IPS-18c (cell line): ENCODE results near the gene POC1B.
A peak's percentile ranks its signal among the peaks of the same experiment; 100 is the strongest.

ENCODE experiments used
- H3K4me3 ChIP-seq: 2 replicates; pipeline ENCODE4 v1.7.0; 2013; ENCODE audit warnings: low read depth, mild to moderate bottlenecking, low read length, moderate library complexity; ENCODE audit not compliant: insufficient read depth
- H3K9me3 ChIP-seq: one replicate; pipeline ENCODE4 v1.6.1; 2013; ENCODE audit warnings: mild to moderate bottlenecking, low read length, moderate library complexity; ENCODE audit not compliant: control insufficient read depth, insufficient read depth

Gene POC1B

DNA sequence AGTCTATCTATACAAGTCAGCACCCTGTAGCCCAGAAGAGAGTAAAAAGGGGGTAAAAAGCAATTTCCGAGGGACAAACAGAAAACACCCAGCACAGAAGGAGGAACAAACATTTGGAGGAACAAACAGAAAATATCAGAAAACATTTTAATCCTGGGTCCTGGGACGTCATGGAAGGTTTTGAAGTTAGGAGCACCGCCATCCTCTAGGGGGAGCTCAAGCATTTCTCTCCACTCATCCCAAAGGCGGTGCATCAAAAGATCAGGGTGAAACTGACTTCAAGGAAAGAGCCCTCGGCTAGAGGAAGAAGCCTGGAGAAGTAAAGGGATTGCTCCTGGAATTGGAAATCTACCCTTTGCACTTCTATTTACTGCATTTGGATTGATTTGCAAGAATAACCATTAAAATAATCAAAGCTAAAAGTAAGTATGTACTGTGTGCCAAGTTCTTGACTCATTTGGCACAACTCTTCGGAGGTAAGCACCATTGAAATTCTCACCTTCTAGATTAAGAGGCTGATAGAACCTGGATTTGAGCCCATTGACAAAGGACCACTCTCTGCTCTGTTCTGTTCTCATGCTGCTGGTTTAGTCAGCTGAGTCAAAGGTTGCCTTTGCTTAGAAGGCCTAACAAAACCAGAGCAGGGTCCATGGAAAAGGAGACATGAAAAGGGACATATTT lies 17.2 kb upstream of the POC1B start:
- H3K9me3 ChIP-seq, result no peaks in the 10 kb centered on the region
- H3K4me3 ChIP-seq, result no peak overlapping the region

DNA sequence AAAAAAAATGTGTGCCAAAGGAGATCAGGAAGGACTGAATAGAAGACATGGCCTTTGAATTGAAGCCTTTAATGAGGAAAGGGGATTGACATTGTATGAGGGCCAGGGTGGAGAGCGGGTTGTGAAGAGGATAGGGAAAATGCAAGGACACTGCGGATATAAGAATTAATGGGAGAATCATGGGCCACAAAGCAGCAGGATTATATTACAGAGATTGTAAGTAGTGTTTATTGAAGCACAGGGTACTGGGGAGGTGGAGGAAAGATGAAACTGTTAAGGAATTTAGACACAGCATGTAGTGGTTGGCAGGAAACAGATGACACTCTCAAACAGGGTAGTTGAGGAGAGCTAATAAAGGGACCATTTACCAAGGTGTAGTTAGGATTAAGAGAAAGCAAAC lies 16.4 kb upstream of the POC1B start:
- no peaks in the 10 kb centered on the region for H3K9me3 ChIP-seq

DNA sequence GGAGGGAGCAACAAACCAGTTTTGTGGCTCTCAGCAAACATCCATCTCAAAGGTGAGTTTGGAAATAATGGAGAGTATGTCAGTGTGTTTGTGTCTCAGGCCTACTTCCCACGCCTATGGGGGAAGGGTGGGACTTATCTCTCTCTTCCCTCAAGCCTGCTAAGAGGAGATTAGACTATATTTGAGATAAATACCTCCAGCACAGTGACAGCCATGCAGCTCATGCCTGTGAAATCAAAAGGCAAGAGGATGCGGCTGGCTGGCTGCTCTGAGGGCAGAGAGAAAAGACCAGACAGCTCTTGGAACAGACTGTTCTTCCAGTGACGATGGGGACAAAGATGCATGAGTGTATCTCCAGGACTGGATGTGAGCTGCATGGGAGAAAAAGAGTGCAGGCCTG lies 14.7 kb upstream of the POC1B start:
- H3K9me3 ChIP-seq, result no peaks in the 10 kb centered on the region
- no peak overlapping the region for H3K4me3 ChIP-seq

More for the DNA sequence above, 16.4 kb upstream of the POC1B start:
- H3K4me3 ChIP-seq, result no peak overlapping the region

DNA sequence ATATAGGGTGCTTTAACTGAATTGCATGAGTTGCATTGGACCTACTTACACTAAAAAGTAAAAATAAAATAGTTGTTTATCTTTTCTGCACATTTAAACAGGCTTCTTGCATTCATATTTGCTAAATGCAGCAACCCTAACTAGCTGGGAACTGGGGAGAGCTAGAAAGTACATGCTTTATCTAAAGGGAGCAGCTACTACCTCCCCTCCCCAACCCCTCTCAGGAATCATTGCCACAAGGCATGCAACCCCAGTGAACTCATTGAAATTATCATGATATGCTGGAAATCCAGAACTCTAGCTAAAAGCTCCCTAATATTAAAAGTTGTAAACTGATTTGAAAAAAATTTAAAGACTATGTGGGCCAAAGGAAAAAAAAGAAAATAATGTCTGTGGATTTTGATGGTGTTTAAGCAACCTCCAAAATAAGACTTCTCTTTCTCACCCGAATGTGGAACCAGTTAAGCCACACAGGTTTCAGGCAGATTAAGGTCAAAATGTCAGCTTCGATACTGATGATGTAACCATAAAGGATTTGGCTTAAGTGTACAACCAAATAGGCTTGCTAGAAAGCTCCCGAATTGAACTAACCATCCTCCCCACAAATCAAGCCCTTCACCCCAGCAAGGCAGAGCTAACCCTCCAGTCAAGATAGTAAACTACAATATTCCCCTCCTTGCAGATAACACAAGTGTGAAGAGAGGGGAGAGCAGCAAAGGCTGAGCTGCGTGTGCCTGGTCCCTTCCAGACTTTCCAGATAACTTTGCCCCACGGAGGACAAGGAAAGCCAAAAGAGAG lies 13.8 kb upstream of the POC1B start:
- H3K4me3 ChIP-seq, result no peak overlapping the region
- no peaks in the 10 kb centered on the region for H3K9me3 ChIP-seq

DNA sequence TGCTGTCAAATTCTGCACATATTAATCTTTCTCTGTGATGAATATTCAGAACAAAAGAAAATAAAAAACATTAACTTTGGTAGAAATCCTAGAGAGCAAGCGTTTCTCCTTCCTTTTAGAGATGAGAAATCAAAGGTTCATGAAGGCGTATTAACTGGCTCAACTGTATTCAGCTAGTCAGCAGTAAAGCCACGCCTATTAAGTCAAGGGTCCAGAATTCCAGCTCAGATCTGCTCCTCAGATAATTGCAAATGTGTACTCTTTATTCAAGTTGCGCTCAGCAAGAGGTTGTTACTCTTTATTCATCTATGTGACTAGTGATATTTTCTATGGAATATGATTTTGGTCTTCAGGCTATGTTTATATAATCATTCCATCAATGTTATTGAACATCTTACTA lies 13.1 kb upstream of the POC1B start:
- H3K9me3 ChIP-seq, result no peaks in the 10 kb centered on the region
- no peak overlapping the region for H3K4me3 ChIP-seq

DNA sequence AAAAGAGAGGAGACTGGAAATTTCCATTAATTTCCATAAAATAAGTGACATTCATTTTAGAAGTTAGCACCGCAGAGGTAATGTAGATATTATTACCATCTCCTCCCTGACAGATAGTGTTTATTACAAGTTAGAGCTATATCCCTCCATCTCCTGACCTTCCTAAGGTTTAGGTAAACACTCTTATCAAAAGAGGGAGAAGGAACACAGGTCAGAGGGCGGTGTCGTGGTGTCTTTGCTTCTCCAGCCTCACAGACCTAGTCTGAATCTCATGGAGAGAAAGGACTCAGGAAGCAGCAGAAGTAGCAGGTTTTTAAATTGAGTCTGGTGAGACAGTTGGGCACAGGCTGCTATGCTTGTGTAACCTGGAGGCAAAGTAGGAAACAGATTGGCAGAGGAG lies 11.5 kb upstream of the POC1B start:
- Histone ChIP-seq H3K9me3 (no peaks in the 10 kb centered on the region), H3K4me3 (no peak overlapping the region)

DNA sequence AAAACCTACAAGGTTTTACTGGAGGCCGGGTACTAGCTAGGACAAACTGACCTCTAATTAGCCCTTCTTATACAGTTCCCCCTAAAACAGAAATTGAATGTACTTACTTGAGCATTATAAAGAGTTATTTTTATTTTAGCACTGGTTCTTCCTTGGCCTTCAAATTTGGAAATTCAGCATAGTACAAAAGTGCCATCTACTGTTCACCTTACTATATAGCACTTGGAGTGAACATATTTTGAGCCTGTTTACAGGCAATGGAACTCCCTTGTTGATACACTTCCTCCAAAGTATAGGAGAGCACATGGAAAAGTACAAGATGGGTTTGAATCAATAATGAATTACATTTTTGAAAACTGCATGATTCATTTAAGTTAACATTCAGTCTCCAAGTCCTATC lies 3.9 kb upstream of the POC1B start:
- Histone ChIP-seq H3K9me3 (no peaks in the 10 kb centered on the region), H3K4me3 (no peak overlapping the region)

DNA sequence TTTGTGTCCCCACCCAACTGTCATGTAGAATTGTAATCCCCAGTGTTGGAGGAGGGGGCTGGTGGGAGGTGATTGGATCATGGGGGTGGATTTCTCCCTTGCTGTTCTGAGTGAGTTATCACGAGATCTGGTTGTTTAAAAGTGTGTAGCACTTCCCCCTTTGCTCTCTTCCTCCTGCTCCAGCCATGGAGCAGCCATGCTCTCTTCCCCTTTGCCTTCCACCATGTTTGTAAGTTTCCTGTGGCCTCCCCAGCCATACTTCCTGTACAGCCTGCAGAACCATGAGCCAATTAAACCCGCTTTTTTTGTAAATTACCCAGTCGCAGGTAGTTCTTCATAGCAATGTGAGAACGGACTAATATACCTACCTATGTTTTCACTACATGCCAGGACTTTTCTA lies 2.6 kb upstream of the POC1B start:
- Histone ChIP-seq H3K9me3 (no peaks in the 10 kb centered on the region), H3K4me3 (no peak overlapping the region)

GRCh38 chr12:89525305-89525823 lies 483 bp downstream of the POC1B start:
- no peaks in the 10 kb centered on the region for H3K9me3 ChIP-seq
- peak overlapping the region; percentile 80 for H3K4me3 ChIP-seq

DNA sequence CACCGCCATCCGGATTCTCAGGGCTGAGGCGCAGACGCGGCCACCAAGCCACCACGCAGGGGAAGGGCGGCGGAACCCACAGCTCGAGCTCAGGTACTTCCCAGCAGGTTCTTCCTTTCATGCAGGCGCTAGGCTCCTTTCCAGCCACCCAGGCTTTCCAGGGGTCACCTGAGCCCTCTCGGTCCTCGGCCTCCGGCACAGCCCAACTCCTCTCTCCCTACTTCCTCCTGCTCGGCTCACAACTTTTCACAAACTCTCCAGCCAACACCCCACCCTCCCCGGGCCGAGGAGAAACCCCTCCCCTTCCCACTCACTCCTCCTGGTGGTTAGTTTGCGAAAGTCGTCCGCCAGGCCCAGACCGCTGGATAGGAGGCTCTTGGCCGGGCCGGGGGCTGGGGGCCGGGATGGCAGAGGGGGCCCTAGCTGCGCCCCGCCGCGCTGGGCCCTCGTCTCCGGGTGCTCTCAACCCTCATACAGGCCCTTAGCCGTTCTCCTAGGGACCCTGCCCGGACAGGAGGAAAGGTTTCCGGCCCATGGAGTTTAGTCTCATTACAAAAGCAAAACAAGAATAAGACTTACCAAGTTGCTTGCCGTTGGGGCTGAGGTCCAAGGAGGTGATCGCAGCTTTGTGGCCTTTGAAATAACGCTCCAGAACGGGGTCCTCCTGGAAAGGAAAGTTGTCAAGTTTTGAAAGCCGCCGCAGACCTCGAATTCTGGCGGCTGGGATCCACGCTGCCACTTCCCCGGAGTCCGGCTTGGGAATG lies 1.1 kb downstream of the POC1B start, which contains the start of gene GALNT4:
Gene GALNT4 (minus strand): TSS at position 256 of the 764 bp plus-strand sequence. CDS start 247 bp downstream, at position 9.
- Histone ChIP-seq H3K9me3 (no peaks in the 10 kb centered on the region), H3K4me3 (peak within 1 kb of the TSS; percentile 80)

GRCh38 chr12:89523843-89524540 lies 1.9 kb downstream of the POC1B start:
- no peaks in the 10 kb centered on the region for H3K9me3 ChIP-seq
- peak overlapping the region; percentile 80 for H3K4me3 ChIP-seq

- H3K4me3 ChIP-seq, result peak overlapping the region; percentile 1; the same call in 1 of the 2 replicates
These were observed 2.5 kb downstream of the POC1B start for GRCh38 chr12:89523393-89523792.

GRCh38 chr12:89521364-89522223 lies 4.3 kb downstream of the POC1B start:
- Histone ChIP-seq H3K4me3 (no peak overlapping the region), H3K9me3 (no peaks in the 10 kb centered on the region)

More at GRCh38 chr12:89523393-89523792, 2.5 kb downstream of the POC1B start:
- no peaks in the 10 kb centered on the region for H3K9me3 ChIP-seq

DNA sequence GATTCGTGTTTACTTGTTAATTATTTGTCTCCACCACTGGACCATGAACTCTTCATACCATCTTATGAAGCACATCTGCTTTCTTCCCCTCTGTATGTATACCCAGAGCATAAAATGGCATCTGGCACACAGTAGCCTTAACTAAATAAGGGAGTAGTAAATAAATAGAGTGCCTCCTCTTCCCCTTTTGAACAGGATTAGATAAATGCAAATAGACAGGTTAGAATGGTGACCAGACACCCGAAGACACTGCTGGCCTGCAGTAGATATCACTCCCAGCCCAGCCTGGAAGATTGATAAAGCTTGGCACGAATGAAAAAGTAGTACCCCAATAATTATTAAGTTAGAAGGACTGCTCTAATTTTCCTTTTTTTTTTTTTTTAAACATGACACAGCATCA lies 8.1 kb downstream of the POC1B start:
- H3K9me3 ChIP-seq, result no peaks in the 10 kb centered on the region
- H3K4me3 ChIP-seq, result no peak overlapping the region

DNA sequence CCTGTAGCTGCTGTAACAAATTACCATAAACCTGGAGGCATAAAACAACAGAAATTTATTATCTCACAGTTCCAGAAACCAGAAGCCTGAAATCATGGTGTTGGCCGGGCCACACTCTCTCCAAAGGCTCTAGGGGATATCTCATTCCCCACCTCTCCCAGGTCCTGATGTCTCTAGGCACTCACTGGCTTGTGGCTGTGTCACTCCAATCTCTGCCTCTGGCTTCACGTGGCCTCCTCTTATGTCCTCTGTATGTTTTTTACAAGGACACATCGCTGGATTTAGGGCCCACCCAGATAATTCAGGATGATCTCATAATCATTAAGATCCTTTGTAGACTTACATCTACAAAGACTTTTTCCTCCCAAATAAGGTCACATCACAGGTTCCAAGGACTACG lies 9.2 kb downstream of the POC1B start:
- H3K4me3 ChIP-seq, result no peak overlapping the region
- H3K9me3 ChIP-seq, result no peaks in the 10 kb centered on the region

DNA sequence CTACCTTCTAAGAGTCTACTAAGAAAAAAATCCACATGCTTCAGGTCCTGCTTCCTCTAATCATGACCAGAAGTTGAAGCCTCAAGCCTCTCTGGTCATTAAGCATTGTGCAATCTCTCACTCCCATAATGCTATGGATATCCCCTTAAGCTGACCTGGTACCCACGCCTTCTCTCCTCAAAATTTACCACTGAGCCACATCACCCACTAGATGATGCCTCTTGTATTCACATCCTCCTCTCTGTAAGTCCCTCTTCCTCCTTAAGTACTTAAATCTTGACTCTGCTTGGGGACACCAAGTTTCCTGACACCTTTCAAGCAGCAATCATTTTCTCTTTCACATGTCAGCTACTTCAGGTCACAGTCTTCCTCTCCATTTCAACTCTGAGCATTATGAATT lies 11.1 kb downstream of the POC1B start:
- Histone ChIP-seq H3K9me3 (no peaks in the 10 kb centered on the region), H3K4me3 (no peak overlapping the region)
